Measurements from ENCODE around the gene MUC7.
A peak's percentile ranks its signal among the peaks of the same experiment; 100 is the strongest.
"Not testable (repeated sequence)": the region's sequence is repeated elsewhere in the genome, so short reads cannot be mapped to it uniquely, and the experiment has no call there.

Gene MUC7

GRCh38 chr4:70471897-70472296 is at the start of gene MUC7:
TSS of gene MUC7 (plus strand) at chr4:70472197. CDS start at chr4:70474022, 1,825 bp downstream.
- no peak for DNase-seq

DNA sequence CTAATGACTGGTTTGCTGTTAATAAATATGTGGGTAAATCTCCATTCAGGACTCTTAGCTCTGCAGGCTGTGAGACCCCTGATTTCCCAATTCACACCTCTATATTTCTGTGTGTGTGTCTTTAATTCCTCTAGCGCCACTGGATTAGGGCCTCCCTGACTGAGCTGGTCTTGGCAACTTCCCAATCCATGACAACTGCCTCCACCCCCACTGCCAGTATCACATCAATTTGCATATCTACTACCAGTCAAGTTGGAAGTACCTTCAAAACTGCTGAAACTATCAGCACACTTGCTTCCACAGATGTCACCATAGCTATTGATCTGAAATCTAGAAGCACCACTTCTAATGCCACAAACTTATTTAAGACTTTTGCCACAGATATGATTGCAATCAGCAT is 46.7 kb upstream of the MUC7 start:
- DNase-seq, result no peak

GRCh38 chr4:70426789-70427188 is 45.2 kb upstream of the MUC7 start:
- no peak for DNase-seq

- DNase-seq, result no peak
Measured at GRCh38 chr4:70437197-70437596, 34.8 kb upstream of the MUC7 start.

DNA sequence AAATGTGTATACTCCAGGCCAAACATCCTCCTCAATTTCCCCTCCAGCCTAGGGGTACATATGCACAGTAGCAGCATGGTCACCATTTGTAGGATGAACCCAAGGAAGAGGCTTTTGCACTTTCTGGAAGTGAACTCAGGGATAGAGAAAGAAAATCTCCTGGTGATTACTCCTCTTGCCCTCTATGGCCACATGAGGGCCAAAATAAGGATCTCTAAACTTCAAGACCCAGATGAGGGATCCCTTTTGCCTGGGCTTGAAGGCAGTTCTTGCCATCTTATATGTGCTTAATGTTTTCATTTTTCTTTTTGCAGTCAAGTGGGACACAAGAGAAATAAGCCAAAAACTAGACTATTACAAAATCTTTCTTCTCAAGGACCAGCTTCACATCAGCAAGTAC is 29.5 kb upstream of the MUC7 start:
- DNase-seq, result no peak

DNA sequence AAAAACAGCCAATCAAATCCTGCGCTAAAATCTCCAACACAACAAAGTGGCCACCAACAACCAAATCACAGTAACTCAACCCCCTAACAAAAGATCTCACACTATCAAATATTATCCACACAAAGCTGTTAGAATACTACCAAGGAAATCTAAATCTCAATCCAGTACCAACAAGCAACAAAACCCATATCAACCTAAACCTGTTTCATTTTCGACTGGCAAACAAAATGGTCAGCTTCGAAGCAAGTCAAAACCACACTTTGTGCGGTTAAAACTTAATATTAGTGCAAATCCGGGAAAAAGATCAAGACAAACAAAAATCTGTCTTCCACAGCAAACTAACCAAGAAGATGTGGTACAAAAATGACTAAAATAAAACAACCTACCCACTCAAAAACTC is 28.7 kb upstream of the MUC7 start:
- DNase-seq, result no peak

DNA sequence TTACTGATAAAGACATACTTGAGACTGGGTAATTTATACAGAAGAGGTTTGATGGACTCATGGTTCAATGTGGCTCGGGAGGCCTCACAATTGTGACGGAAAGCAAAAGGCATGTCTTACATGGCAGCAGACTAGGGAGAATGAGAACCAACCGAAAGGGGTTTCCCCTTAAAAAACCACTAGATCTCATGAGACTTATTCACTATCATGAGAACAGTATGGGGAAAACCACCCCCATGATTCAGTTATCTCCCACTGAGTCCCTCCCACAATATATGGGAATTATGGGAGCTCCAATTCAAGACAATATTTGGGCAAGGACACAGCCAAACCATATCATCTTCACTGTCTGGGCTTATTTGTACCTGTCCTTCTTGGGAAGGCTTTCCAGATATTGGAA is 22.8 kb upstream of the MUC7 start:
- no peak for DNase-seq

GRCh38 chr4:70452946-70453345 is 19.1 kb upstream of the MUC7 start:
- DNase-seq, result no peak

GRCh38 chr4:70463335-70463734 is 8.7 kb upstream of the MUC7 start:
- no peak for DNase-seq

GRCh38 chr4:70473679-70474078 is 1.7 kb downstream of the MUC7 start:
- DNase-seq, result no peak

DNA sequence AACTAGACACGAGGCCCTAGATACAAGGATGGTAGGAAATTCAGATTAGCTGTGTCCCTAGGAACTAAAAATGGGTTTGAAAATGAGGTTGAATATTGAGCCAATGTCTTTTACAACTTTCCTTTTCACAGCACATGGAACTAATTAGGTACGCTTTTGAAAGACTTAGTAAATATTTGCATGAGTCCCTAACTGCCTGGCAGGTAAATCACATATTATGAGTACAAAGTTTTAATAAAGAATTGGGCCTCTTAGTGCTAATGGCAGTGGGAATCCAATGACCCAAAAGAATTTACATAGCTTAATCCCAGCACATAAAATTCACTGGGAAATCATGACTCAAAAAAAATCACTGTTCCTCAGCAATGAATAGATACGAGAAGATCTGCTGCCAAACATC is 16.8 kb downstream of the MUC7 start:
- DNase-seq, result no peak

- DNase-seq, result no peak
Measured at GRCh38 chr4:70496231-70496630, 24.2 kb downstream of the MUC7 start.

- DNase-seq, result not testable (repeated sequence)
Measured at GRCh38 chr4:70501838-70502237, 29.8 kb downstream of the MUC7 start.

- no peak for DNase-seq
Measured at GRCh38 chr4:70504733-70505132, 32.7 kb downstream of the MUC7 start.

DNA sequence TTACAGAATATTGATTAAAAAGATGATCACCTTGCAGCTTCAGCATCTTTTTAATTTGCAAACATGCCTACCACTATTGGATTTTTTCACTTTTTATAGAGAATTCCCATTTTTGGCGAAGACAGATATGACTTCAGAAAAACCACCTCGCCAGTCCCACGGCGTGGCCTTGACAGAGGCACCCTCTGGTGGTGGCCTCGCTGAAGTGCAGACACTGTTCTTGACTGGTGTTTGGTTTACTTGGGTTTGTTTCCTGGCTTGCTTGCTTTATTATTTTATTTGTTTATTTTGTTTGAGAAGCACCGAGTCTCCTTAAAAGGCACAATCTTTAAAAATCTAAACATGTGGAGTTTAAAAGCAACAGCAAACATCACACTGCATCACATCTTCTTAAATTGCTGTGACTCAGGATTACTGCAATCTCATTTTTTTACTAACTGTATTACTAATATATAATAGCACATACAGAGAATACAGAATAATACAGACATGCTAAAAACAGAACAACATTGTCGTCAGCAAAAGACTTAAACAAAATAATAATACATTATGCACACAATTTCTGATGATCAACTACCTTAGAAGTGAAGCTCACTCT is 33.3 kb downstream of the MUC7 start:
- DNase-seq, result peak; percentile 21

- peak; percentile 2 for DNase-seq
Measured at GRCh38 chr4:70508801-70509200, 36.8 kb downstream of the MUC7 start.

GRCh38 chr4:70511365-70511764 is 39.4 kb downstream of the MUC7 start:
- peak; percentile 1 for DNase-seq

GRCh38 chr4:70515367-70516250 is 43.6 kb downstream of the MUC7 start:
- peak; percentile 10 for DNase-seq

- no peak for DNase-seq
Measured at GRCh38 chr4:70518269-70518668, 46.3 kb downstream of the MUC7 start, which contains the start of gene AMTN. TSS of gene AMTN (plus strand) at chr4:70518569. CDS start at chr4:70518778, 209 bp downstream.

- DNase-seq, result no peak
Measured at GRCh38 chr4:70518716-70519115, 46.7 kb downstream of the MUC7 start.

DNA sequence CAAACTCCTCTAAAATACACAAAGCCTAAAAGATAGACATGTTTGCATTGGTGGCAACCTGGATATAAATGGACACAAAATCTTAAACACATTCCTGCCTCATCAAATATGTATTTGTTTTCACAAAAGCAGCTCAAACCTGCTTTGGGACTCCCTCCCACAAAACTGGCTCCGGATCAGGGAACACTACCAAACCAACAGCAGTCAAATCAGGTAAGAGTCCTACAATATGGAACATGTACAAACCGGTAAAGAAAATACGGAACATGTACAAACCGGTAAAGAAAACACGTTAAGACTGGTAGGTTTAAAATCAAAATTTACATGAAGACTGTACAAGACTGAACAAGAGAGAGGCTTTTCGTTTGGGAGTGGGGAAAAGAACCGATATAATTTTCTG is 50.6 kb downstream of the MUC7 start:
- no peak for DNase-seq

DNA sequence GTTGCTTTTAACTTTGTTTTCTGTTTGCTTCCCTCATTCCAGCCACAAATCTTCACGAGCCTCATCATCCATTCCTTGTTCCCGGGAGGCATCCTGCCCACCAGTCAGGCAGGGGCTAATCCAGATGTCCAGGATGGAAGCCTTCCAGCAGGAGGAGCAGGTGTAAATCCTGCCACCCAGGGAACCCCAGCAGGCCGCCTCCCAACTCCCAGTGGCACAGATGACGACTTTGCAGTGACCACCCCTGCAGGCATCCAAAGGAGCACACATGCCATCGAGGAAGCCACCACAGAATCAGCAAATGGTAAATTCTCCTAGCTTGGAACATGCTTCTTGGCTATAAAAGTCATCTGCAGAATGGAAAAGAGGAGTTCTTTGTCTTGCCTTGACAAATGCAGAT is 59.0 kb downstream of the MUC7 start:
- no peak for DNase-seq

- no peak for DNase-seq
Measured at GRCh38 chr4:70531981-70532380, 60.0 kb downstream of the MUC7 start.
